Endodermal cell (in vitro differentiated cells): Measurements from ENCODE around the gene CSN2. TPM values are rescaled to one million over a fixed set of nuclear protein-coding genes. Genes with fewer than 3 reads are reported as not detected.

ENCODE experiments used
- DNase-seq: peaks from one replicate; pipeline ENCODE4 v3.0.0-alpha.2; 2017
- H3K27ac ChIP-seq: 2 replicates; pipeline ENCODE4 v1.5.1; 2013; ENCODE audit warnings: mild to moderate bottlenecking, low read depth, low read length, moderate library complexity
- H3K27me3 ChIP-seq: 2 replicates; pipeline ENCODE4 v1.6.1; 2013; ENCODE audit warnings: mild to moderate bottlenecking, low read length, moderate library complexity; ENCODE audit not compliant: insufficient read depth, control insufficient read depth, poor library complexity, severe bottlenecking
- H3K36me3 ChIP-seq: 2 replicates; pipeline ENCODE4 v1.7.0; 2013; ENCODE audit warnings: mild to moderate bottlenecking, low read length, moderate library complexity; ENCODE audit not compliant: control insufficient read depth, insufficient read depth
- H3K4me1 ChIP-seq: one replicate; pipeline ENCODE4 v1.7.0; 2013; ENCODE audit warnings: low read length; ENCODE audit not compliant: control insufficient read depth, insufficient read depth
- H3K4me3 ChIP-seq: 2 replicates; pipeline ENCODE4 v1.5.1; 2013; ENCODE audit warnings: mild to moderate bottlenecking, low read length, moderate library complexity
- H3K9ac ChIP-seq: 2 replicates; pipeline ENCODE4 v1.6.1; 2013; ENCODE audit warnings: mild to moderate bottlenecking, low read length, moderate library complexity; ENCODE audit not compliant: poor library complexity, severe bottlenecking; ENCODE audit errors: extremely low read depth
- H3K9me3 ChIP-seq: 2 replicates; pipeline ENCODE4 v1.6.1; 2013; ENCODE audit warnings: mild to moderate bottlenecking, low read length, moderate library complexity; ENCODE audit not compliant: control insufficient read depth
- H3K27ac Mint-ChIP-seq: 2 replicates; pipeline ENCODE4 v1.8.0; 2020; ENCODE audit warnings: mixed read lengths
- H3K27me3 Mint-ChIP-seq: 2 replicates; pipeline ENCODE4 v1.8.0; 2021; ENCODE audit warnings: mild to moderate bottlenecking, mixed read lengths; ENCODE audit not compliant: insufficient read depth
- H3K36me3 Mint-ChIP-seq: 2 replicates; pipeline ENCODE4 v1.8.0; 2020; ENCODE audit warnings: low read depth, mixed read lengths
- H3K4me1 Mint-ChIP-seq: 2 replicates; pipeline ENCODE4 v1.8.0; 2020; ENCODE audit warnings: mixed read lengths
- H3K4me3 Mint-ChIP-seq: 2 replicates; pipeline ENCODE4 v1.8.0; 2020; ENCODE audit warnings: mild to moderate bottlenecking, moderate library complexity, mixed read lengths
- H3K9me3 Mint-ChIP-seq: 2 replicates; pipeline ENCODE4 v1.8.0; 2020; ENCODE audit warnings: mild to moderate bottlenecking, mixed read lengths
- CTCF ChIP-seq: fragments of 200-600 bp; sonication (generic); conservative IDR thresholded peaks from 2 replicates; pipeline ENCODE4 v1.5.0; 2021; ENCODE audit warnings: antibody characterized with exemption, mild to moderate bottlenecking
- WGBS, 2 experiments: methylation state at CpG; one replicate each; pipeline versions ENCODE4 v1.1.5 to v1.1.7; 2013; ENCODE audit warnings: missing lambda C conversion rate in 2 of 2, mixed read lengths in 1 of 2; ENCODE audit not compliant: insufficient coverage in 1 of 2, insufficient read length in 1 of 2; 5-methylcytosine and 5-hydroxymethylcytosine counted together
- total RNA-seq, 2 donors: library from RNA; stranded (reverse); fragmentation: NEBNext Ultra II Directional in 1 of 2; extraction: Animal tissue kit (Norgen Biotek cat#: 25700) in 1 of 2; gene quantifications; 2 replicates in 1 of 2; 3 replicates in 1 of 2; pipeline ENCODE4 v1.2.1, GENCODE V29; 2021

CSN2 gene
- total RNA-seq, 2 donors from 2014 or later, result not detected

DNA sequence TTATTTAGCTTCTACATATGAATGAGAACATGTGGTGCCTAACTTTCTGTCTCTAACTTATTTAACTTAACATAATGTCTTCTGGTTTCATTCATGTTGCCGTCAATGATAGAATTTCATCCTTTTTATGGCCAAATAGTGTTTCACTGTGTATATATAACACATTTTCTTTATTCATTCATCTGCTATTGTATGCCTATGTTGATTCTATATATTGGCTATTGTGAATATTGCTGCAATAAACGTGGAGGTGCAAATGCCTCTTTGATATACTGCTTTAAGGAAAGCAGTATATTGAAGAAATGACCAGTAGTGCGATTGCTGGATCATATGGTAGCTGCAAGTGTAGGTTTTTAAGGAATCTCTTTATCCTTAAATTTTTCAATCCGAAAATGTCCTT lies 44.7 kb downstream of the CSN2 start:
- Histone ChIP-seq H3K4me1 (no peaks in the 10 kb centered on the region), H3K27ac (no peak overlapping the region), H3K4me3 (no peak overlapping the region), H3K27me3 (peaks cover 16% of the 10 kb centered on the region), H3K9me3 (peaks cover 7% of the 10 kb centered on the region), H3K36me3 (no peaks in the 10 kb centered on the region), H3K9ac (no peak overlapping the region)
- no peaks in the 10 kb centered on the region for H3K36me3 Mint-ChIP-seq
- peaks cover 12% of the 10 kb centered on the region for H3K27me3 Mint-ChIP-seq
- H3K4me3 Mint-ChIP-seq, result no peak overlapping the region
- peaks cover 5% of the 10 kb centered on the region for H3K9me3 Mint-ChIP-seq
- no peaks in the 10 kb centered on the region for H3K4me1 Mint-ChIP-seq
- 20 to 37% methylated on average over 1 to 4 of the region's 4 CpGs for WGBS, 2 experiments
- no peak for TF ChIP-seq CTCF
- no peak overlapping the region for H3K27ac Mint-ChIP-seq
- DNase-seq, result no peak

DNA sequence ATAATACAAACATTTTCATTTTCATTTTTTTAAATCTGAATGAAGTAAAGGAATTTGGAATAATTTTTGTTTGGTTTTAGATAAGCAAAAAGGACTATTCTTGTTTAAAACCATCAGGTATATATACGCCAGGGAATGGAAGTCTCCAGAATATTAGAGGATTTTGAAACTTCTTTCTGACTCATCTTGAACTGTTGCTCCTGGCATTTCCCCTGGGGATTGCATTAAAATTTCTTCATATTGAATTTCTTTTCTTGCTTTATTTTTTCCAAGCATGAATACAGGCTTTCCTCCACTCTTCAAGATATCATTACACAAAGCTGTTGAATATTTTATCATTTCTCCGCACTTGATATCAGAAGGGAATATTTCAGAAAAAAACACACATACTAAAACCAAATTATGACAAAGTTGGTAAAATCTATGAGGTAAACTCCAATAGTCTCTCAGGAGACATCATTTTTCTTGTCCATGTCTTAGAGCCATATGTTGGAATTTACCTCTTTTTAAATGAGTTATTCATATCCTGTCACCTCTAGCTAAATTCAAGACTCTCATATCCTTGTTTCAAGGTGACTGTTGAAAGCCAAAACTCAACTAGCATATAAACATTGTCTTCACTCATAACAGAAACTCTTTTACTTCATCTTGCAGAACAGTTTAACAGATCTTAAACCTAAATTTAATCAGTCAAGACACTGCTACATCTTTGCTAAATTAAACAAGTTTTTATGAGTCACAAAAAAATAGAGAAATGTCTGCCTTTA lies 55.3 kb downstream of the CSN2 start:
- H3K27me3 Mint-ChIP-seq, result no peaks in the 10 kb centered on the region
- no peak overlapping the region for H3K27ac Mint-ChIP-seq
- WGBS, 2 experiments, result 94 to 96% methylated on average over 2 of the region's 2 CpGs
- Histone ChIP-seq H3K36me3 (no peaks in the 10 kb centered on the region), H3K27ac (no peak overlapping the region), H3K9ac (no peak overlapping the region), H3K4me1 (no peaks in the 10 kb centered on the region), H3K4me3 (no peak overlapping the region), H3K27me3 (peaks cover 3% of the 10 kb centered on the region), H3K9me3 (no peaks in the 10 kb centered on the region)
- H3K4me1 Mint-ChIP-seq, result no peaks in the 10 kb centered on the region
- H3K4me3 Mint-ChIP-seq, result no peak overlapping the region
- TF ChIP-seq CTCF, result no peak
- no peaks in the 10 kb centered on the region for H3K36me3 Mint-ChIP-seq
- DNase-seq, result no peak
- H3K9me3 Mint-ChIP-seq, result no peaks in the 10 kb centered on the region

DNA sequence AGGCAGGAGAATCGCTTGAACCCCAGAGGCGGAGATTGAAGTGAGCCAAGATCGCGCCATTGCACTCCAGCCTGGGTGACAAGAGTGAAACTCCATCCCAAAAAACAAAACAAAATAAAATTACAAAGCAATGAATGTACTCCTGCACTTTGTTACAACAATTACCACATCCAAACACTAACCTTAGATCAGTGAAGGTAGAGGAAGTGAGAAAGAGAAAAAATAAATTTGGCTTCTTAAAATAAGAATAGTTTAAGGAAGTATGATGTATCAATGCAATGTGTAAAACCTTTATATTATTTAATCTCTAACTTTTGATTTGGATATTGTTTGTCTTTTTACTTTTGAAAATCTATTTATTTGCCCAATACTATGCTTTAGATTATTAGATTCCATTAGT lies 56.3 kb downstream of the CSN2 start:
- DNase-seq, result no peak
- Mint-ChIP-seq H3K9me3 (no peaks in the 10 kb centered on the region), H3K4me3 (no peak overlapping the region), H3K4me1 (no peaks in the 10 kb centered on the region), H3K27ac (no peak overlapping the region), H3K36me3 (no peaks in the 10 kb centered on the region), H3K27me3 (no peaks in the 10 kb centered on the region)
- no peak overlapping the region for H3K9ac ChIP-seq
- H3K27ac ChIP-seq, result no peak overlapping the region
- no peaks in the 10 kb centered on the region for H3K36me3 ChIP-seq
- H3K4me1 ChIP-seq, result no peaks in the 10 kb centered on the region
- 82 to 86% methylated on average over 2 to 4 of the region's 4 CpGs for WGBS, 2 experiments
- no peak overlapping the region for H3K4me3 ChIP-seq
- H3K27me3 ChIP-seq, result no peaks in the 10 kb centered on the region
- no peaks in the 10 kb centered on the region for H3K9me3 ChIP-seq
- no peak for TF ChIP-seq CTCF
